ENCODE measurements around the gene ANK2.

- TF ChIP-seq CTCF (conservative IDR thresholded peaks at IDR 0.05; ENCODE audit: low read length): no peak
- TF ChIP-seq EZH2phosphoT487 (IDR thresholded peaks at IDR 0.05; ENCODE audit: borderline replicate concordance): no peak
Measured at GRCh38 chr4:113154281-113154680, 104.8 kb downstream of the ANK2 start.

Data from Loucy (cell line).